Heart right ventricle (tissue), 16 donors: Measurements from ENCODE around the gene ANXA6. TPM values are rescaled to one million over a fixed set of nuclear protein-coding genes. Genes with fewer than 3 reads are reported as not detected.

Source experiments
- ATAC-seq, 8 donors: fragments of 200-7000 bp; cut with Tn5 transposase; one replicate each; pipeline ENCODE4 v1.9.1; 2020; ENCODE audit warnings: mild to moderate bottlenecking in 8 of 8, moderate library complexity in 8 of 8, moderate number of reproducible peaks in 1 of 8
- DNase-seq, 2 donors: peaks; one replicate each; pipeline ENCODE4 v3.0.0-alpha.2; 2020
- H3K27ac ChIP-seq, 10 donors: fragments of 200-600 bp; sonication (generic) in 2 of 10; one replicate each; pipeline versions ENCODE4 v1.5.0 to v1.8.0; 2020 to 2022; ENCODE audit warnings: mild to moderate bottlenecking in 3 of 10
- H3K27me3 ChIP-seq, 7 donors: fragments of 200-600 bp; one replicate each; pipeline ENCODE4 v1.8.0; 2021 to 2022; ENCODE audit warnings: mild to moderate bottlenecking in 2 of 7
- H3K36me3 ChIP-seq, 9 donors: fragments of 200-600 bp; sonication (generic) in 1 of 9; one replicate each; pipeline versions ENCODE4 v1.5.0 to v1.8.0; 2020 to 2022; ENCODE audit warnings: mild to moderate bottlenecking in 2 of 9
- H3K4me1 ChIP-seq, 9 donors: fragments of 200-600 bp; sonication (generic) in 1 of 9; one replicate each; pipeline versions ENCODE4 v1.5.0 to v1.8.0; 2020 to 2022; ENCODE audit warnings: mild to moderate bottlenecking in 4 of 9
- H3K4me3 ChIP-seq, 10 donors: fragments of 200-600 bp; sonication (generic) in 2 of 10; one replicate each; pipeline versions ENCODE4 v1.5.0 to v1.8.0; 2020 to 2022; ENCODE audit warnings: mild to moderate bottlenecking in 7 of 10, moderate library complexity in 2 of 10
- H3K9me3 ChIP-seq, 11 donors: fragments of 200-600 bp in 10 of 11; sonication (generic) in 2 of 11; one replicate each; pipeline versions ENCODE4 v1.5.0 to v1.8.0; 2013 to 2022; ENCODE audit warnings: mild to moderate bottlenecking in 2 of 11, control low read depth in 1 of 11, moderate library complexity in 1 of 11
- WGBS, 2 donors: extraction: QIAGEN DNeasy Blood & Tissue Kit; methylation state at CpG; one replicate each; pipeline ENCODE4 v1.1.7; 2013; ENCODE audit warnings: inconsistent platforms in 1 of 2; 5-methylcytosine and 5-hydroxymethylcytosine counted together
- intact Hi-C, 10 donors: fragments of 100-400 bp; cut with DNase I; formaldehyde crosslinking; loops; one replicate each; pipeline versions ENCODE4 v1.11.1 to v1.14.2; 2022
- polyA plus RNA-seq, 2 donors: library from polyadenylated mRNA; stranded (reverse); fragments of 200-250 nt; gene quantifications; one replicate each; pipeline ENCODE4 v1.2.3, GENCODE V29; 2013
- total RNA-seq, 10 donors: library from RNA; stranded (reverse); fragmentation: NEBNext Ultra II Directional in 3 of 10; extraction: Animal tissue kit (Norgen Biotek cat#: 25700) in 3 of 10; gene quantifications; one replicate each; pipeline versions ENCODE4 v1.2.1 to v1.2.4, GENCODE V29; 2021 to 2023
- TF ChIP-seq, protein P1 (sequence below), 9 donors: fragments of 200-600 bp; sonication (generic) in 2 of 9; IDR thresholded peaks; one replicate each; pipeline versions ENCODE4 v1.5.0 to v1.8.0; 2021 to 2022; ENCODE audit warnings: antibody characterized with exemption in 9 of 9, mild to moderate bottlenecking in 5 of 9, moderate library complexity in 1 of 9
- donor health status: Arrhythmogenic right ventricular cardiomyopathy.
- donor health status: ischemic (EF 13 %, LVEDD 7.1; RV severe dilation, severe dysfunction).
- donor health status: healthy with polysubstance abuse.
- donor health status: DM: no; HTN: yes; CAD: no.
- donor health status: DM: no; HTN: no; CAD: no.
- donor health status: ischemic (EF 25% LVEDD 6.9; RV normal size, moderate dysfunction).
- donor health status: ischemic (EF 25% LVEDD 5.7; RV mildly dilated, moderate dysfunction).
- donor health status: healthy.
- donor health status: DM: yes; HTN: yes; CAD: no.
- donor health status: Ischemic cardiomyopathy.
- donor health status: ischemic (EF 35%, LVEDD 5.7; RV mildly dilated, moderate dysfunction).
- donor health status: nonischemic (EF 11% LVEDD 7.7; RV severe dilation, severe dysfunction).
- donor health status: DM: yes; HTN: yes; CAD: no.
- donor health status: PGD.
- donor health status: ischemic (EF 29% LVEDD 5.4; RV normal size, mild dysfunction).
- donor health status: nonischemic (EF 23%, LVEDD 6.1; RV moderate dilation, normal function).

Gene ANXA6
- total and polyA plus RNA-seq, 12 donors = 137 to 275 (median 218) TPM

GRCh38 chr5:151121095-151121494 lies 36.5 kb downstream of the ANXA6 start:
- Histone ChIP-seq H3K9me3 (no peaks in the 10 kb centered on the region), H3K27ac (no peak overlapping the region), H3K4me1 (peaks cover 9 to 28% (median 16%) of the 10 kb centered on the region in 9 donors), H3K36me3 (peaks cover 0 to 100% (median 68%) of the 10 kb centered on the region in 9 donors), H3K4me3 (no peak overlapping the region), H3K27me3 (no peaks in the 10 kb centered on the region)
- TF ChIP-seq, protein P1, sequence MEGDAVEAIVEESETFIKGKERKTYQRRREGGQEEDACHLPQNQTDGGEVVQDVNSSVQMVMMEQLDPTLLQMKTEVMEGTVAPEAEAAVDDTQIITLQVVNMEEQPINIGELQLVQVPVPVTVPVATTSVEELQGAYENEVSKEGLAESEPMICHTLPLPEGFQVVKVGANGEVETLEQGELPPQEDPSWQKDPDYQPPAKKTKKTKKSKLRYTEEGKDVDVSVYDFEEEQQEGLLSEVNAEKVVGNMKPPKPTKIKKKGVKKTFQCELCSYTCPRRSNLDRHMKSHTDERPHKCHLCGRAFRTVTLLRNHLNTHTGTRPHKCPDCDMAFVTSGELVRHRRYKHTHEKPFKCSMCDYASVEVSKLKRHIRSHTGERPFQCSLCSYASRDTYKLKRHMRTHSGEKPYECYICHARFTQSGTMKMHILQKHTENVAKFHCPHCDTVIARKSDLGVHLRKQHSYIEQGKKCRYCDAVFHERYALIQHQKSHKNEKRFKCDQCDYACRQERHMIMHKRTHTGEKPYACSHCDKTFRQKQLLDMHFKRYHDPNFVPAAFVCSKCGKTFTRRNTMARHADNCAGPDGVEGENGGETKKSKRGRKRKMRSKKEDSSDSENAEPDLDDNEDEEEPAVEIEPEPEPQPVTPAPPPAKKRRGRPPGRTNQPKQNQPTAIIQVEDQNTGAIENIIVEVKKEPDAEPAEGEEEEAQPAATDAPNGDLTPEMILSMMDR (IDR thresholded peaks at IDR 0.05) = no peak
- DNase-seq (no peak), ATAC-seq (no peak)
- WGBS, 2 donors = 98% methylated on average over 2 of the region's 2 CpGs
- intact Hi-C loops = no loop called here

GRCh38 chr5:151118913-151119575 lies 38.5 kb downstream of the ANXA6 start:
- Histone ChIP-seq H3K27me3 (no peaks in the 10 kb centered on the region), H3K9me3 (no peaks in the 10 kb centered on the region), H3K4me3 (no peak overlapping the region), H3K36me3 (peaks cover 0 to 99% (median 73%) of the 10 kb centered on the region in 9 donors), H3K27ac (no peak overlapping the region), H3K4me1 (peaks cover under 1 to 18% (median 11%) of the 10 kb centered on the region in 9 donors)
- DNase-seq (no peak), ATAC-seq (no peak)
- WGBS, 2 donors = 86 to 88% methylated on average over 7 of the region's 7 CpGs
- intact Hi-C loops = loop anchor here in 4 of 10 donors (5.0 to 10.0 kb wide), 3 partner anchors 112 to 117 kb away; no protein-coding TSS in a partner anchor
- TF ChIP-seq, protein P1 (IDR thresholded peaks at IDR 0.05) = no peak

DNA sequence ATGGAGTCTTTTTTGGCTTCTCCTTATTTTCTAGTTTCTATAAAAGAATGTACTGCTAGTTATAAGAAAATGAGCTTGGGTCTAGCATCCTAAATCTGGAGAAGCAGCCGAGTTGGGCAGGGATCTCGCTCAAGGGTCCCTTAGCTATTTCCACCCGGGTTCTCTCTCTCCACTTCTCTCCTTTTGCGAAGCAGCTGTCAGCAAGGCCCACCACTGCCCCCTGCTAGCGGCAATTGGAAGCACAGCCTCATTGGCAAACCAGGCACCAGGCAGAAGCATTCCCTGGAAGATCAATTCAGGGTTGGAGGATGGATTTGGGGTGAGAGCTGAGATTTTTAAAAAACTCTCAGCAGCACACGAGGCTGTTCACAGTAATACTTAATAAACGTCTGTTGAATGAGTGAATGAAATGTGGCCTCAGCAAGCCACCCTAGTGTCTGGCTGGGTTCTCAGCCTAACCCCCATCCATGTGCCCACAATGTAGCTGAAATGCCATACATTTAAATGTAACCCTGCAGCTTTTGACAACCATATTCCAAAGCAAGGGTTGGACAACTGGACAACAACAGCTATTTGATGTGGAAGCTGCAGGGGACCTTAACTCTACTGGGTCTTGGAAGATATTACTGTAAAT lies 42.2 kb downstream of the ANXA6 start:
- intact Hi-C loops = loop anchor here (1.0 to 10.0 kb wide), 9 partner anchors 37 to 115 kb away; no protein-coding TSS in a partner anchor
- H3K27ac ChIP-seq = peak overlapping the region in 1 of 10 donors; percentile 2

DNA sequence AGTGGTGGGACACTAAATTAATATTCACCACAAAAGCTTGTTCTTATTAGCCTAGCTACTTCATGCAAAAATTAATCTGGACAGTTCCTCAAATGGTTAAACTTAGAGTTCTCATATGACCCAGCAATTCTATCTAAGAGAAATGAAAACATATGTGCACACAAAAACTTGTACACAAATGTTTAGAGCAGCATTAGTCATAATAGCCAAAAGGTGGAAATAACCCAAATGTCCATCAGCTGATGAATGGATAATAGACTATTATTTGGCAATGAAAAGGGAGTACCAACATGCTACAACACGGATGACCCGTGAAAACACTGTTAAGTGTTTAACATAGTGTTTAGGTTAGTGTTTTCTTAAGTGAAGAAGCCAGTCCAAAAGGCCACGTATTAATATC lies 43.9 kb downstream of the ANXA6 start:
- H3K36me3 ChIP-seq = peaks cover 0 to 99% (median 35%) of the 10 kb centered on the region in 9 donors
- no peaks in the 10 kb centered on the region for H3K27me3 ChIP-seq
- WGBS, 2 donors = 77 to 79% methylated on average over 3 of the region's 3 CpGs
- H3K4me1 ChIP-seq = peaks cover 6 to 38% (median 25%) of the 10 kb centered on the region in 9 donors
- ATAC-seq (no peak), DNase-seq (no peak)
- TF ChIP-seq, protein P1 (IDR thresholded peaks at IDR 0.05) = no peak
- intact Hi-C loops = loop anchor here in 8 of 10 donors (2.0 to 10.0 kb wide), 5 partner anchors 35 to 113 kb away; no protein-coding TSS in a partner anchor
- H3K27ac ChIP-seq = no peak overlapping the region
- H3K4me3 ChIP-seq = no peak overlapping the region
- no peaks in the 10 kb centered on the region for H3K9me3 ChIP-seq

More for the DNA sequence above, 42.2 kb downstream of the ANXA6 start:
- WGBS, 2 donors = 1 to 6% methylated on average over 7 of the region's 7 CpGs
- Histone ChIP-seq H3K36me3 (peaks cover 0 to 99% (median 44%) of the 10 kb centered on the region in 9 donors), H3K4me3 (no peak overlapping the region), H3K4me1 (peaks cover 0 to 21% (median 8%) of the 10 kb centered on the region in 9 donors), H3K27me3 (no peaks in the 10 kb centered on the region), H3K9me3 (no peaks in the 10 kb centered on the region)
- DNase-seq = peak; percentile 78 to 81
- TF ChIP-seq, protein P1 (IDR thresholded peaks at IDR 0.05) = peak; percentile 87 to 99 (median 96)
- peak in 6 of 8 donors; percentile 67 to 74 (median 70) for ATAC-seq
